ENCODE measurements around the gene EYA3. TPM values are rescaled to one million over a fixed set of nuclear protein-coding genes. Genes with fewer than 3 reads are reported as not detected.

The EYA3 gene
- total RNA-seq, 2 donors from 2014 or later: 13.6 to 15.6 TPM

GRCh38 chr1:27963393-27963792 is 125.0 kb downstream of the EYA3 start:
- H3K4me3 ChIP-seq: no peak overlapping the region
- peaks cover 0 to 26% of the 10 kb centered on the region in 2 donors for H3K4me1 ChIP-seq
- no peaks in the 10 kb centered on the region for H3K27me3 ChIP-seq
- DNase-seq (ENCODE audit: low spot score): no peak
- peaks cover 24% of the 10 kb centered on the region for H3K36me3 ChIP-seq
- H3K27ac ChIP-seq: no peak overlapping the region
- no peak for TF ChIP-seq CTCF (IDR thresholded peaks at IDR 0.05)
- H3K9me3 ChIP-seq: no peaks in the 10 kb centered on the region

DNA sequence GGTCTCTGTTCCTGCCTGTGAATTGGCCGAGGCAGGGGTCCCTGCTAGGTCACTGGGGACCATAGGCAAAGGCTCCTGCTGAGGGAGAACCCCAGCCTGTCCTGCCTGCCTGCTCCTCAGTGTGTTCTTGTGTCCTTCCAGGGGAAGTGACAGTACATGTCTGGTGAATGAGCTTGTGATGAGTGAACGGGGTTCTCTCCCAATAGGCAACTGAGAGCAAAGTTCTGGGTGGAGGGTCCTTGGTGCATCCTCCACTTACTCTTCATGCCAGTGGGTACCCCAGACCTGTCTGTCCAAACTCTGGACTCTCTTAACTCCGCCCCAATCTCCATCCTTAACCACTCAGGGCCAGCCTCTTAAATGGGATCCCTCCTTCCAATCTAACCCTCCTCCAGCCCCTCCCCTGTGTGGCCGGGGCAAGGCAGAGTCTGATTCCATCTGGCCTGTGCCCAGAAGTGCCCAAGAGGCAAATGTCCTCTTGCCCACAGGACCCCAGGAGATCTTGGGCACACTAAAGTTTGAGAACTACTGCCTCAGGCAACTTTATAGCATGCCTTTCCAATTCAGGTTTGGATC is 126.7 kb downstream of the EYA3 start:
- Histone ChIP-seq H3K4me3 (no peak overlapping the region), H3K36me3 (peaks cover 18% of the 10 kb centered on the region), H3K9me3 (no peaks in the 10 kb centered on the region), H3K27ac (peak overlapping the region; percentile 91 to 97), H3K4me1 (peaks cover 0 to 26% of the 10 kb centered on the region in 2 donors), H3K27me3 (no peaks in the 10 kb centered on the region)
- no peak for TF ChIP-seq CTCF (IDR thresholded peaks at IDR 0.05)
- no peak for DNase-seq (ENCODE audit: low spot score)

GRCh38 chr1:27960762-27961645 is 127.4 kb downstream of the EYA3 start:
- no peaks in the 10 kb centered on the region for H3K9me3 ChIP-seq
- DNase-seq (ENCODE audit: low spot score): peak; percentile 62
- H3K27ac ChIP-seq: peak overlapping the region; percentile 91 to 97
- H3K36me3 ChIP-seq: peaks cover 13% of the 10 kb centered on the region
- H3K4me3 ChIP-seq: peak overlapping the region in 1 of 2 donors; percentile 68
- H3K27me3 ChIP-seq: no peaks in the 10 kb centered on the region
- no peak for TF ChIP-seq CTCF (IDR thresholded peaks at IDR 0.05)
- H3K4me1 ChIP-seq: peaks cover 0 to 26% of the 10 kb centered on the region in 2 donors

DNA sequence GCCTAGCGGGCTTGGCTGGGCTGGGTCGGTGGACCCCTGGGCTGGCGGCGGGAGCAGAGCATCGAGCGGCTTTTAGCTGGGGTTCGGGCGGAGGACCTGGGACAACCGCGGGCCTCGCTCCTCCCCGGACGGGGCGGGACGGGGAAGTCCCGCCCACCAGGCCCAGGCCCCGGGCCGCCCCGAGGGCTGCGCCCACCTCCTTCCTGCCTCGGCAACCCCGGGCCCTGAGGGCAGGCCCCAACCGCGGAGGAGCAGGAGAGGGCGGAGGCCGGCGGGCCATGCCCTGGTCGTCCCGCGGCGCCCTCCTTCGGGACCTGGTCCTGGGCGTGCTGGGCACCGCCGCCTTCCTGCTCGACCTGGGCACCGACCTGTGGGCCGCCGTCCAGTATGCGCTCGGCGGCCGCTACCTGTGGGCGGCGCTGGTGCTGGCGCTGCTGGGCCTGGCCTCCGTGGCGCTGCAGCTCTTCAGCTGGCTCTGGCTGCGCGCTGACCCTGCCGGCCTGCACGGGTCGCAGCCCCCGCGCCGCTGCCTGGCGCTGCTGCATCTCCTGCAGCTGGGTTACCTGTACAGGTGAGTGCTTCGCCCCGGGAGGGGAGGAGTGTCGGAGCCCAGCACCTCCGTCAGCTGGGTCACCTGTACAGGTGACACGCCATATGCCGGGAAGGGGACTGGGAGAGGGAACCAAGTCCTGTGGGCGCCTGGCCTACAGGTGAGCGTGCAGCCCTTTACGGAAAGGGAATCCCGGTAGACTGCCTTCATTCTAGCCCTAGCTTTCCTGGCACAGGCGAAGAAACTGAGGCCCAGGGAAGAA is 128.4 kb downstream of the EYA3 start, which contains the start of gene XKR8:
TSS of gene XKR8 (plus strand) at position 182 of the 812 bp plus-strand sequence. CDS start at position 279, 97 bp downstream.
- TF ChIP-seq CTCF (IDR thresholded peaks at IDR 0.05): peak; percentile 13 to 71
- Histone ChIP-seq H3K27me3 (no peaks in the 10 kb centered on the region), H3K9me3 (no peaks in the 10 kb centered on the region), H3K4me1 (peaks cover 0 to 26% of the 10 kb centered on the region in 2 donors), H3K27ac (peak within 1 kb of the TSS; percentile 91 to 97), H3K4me3 (peak within 1 kb of the TSS; percentile 68 to 75), H3K36me3 (peaks cover 13% of the 10 kb centered on the region)
- DNase-seq (ENCODE audit: low spot score): peak; percentile 76

GRCh38 chr1:27958513-27958912 is 129.9 kb downstream of the EYA3 start:
- TF ChIP-seq CTCF (IDR thresholded peaks at IDR 0.05): no peak
- H3K4me1 ChIP-seq: peaks cover 0 to 26% of the 10 kb centered on the region in 2 donors
- no peak overlapping the region for H3K27ac ChIP-seq
- H3K4me3 ChIP-seq: no peak overlapping the region
- no peak for DNase-seq (ENCODE audit: low spot score)
- no peaks in the 10 kb centered on the region for H3K27me3 ChIP-seq
- H3K36me3 ChIP-seq: peaks cover 1% of the 10 kb centered on the region
- no peaks in the 10 kb centered on the region for H3K9me3 ChIP-seq

Data from right atrium auricular region (tissue), 2 donors.